ENCODE measurements around the gene ZWINT. TPM values are rescaled to one million over a fixed set of nuclear protein-coding genes. Genes with fewer than 3 reads are reported as not detected.

Gene ZWINT
- total RNA-seq, 1 donor from 2014 or later: 2.6 TPM

GRCh38 chr10:56316603-56317002 is 44.5 kb downstream of the ZWINT start:
- Histone ChIP-seq H3K27me3 (ENCODE audit: control insufficient read depth, insufficient read depth, low read length) (no peaks in the 10 kb centered on the region), H3K36me3 (ENCODE audit: control insufficient read depth, insufficient read depth, low read length) (no peaks in the 10 kb centered on the region), H3K4me3 (ENCODE audit: low read depth, low read length) (no peak overlapping the region)
- no peak for FAIRE-seq
- DNase-seq (ENCODE audit: low read depth): peak; percentile 67
- TF ChIP-seq CTCF (IDR thresholded peaks at IDR 0.05; ENCODE audit: insufficient read depth, low read length, severe bottlenecking): no peak
